HEK293 (cell line): ENCODE measurements around the gene ARL14EPL.

Experiments
- CTCF ChIP-seq: fragments of 450-650 bp; formaldehyde crosslinking; IDR thresholded peaks from 2 replicates; pipeline ENCODE4 v1.5.1; 2016; ENCODE audit warnings: missing biosample characterization, missing genetic modification characterization
- TRIM28 ChIP-seq: IDR thresholded peaks from 2 replicates; pipeline ENCODE4 v1.6.1; 2011; ENCODE audit warnings: low read length, control low read depth, borderline replicate concordance
- ZNF112 ChIP-seq: fragments of 450-650 bp; formaldehyde crosslinking; IDR thresholded peaks from 2 replicates; pipeline ENCODE4 v1.5.0; 2017; ENCODE audit warnings: missing biosample characterization, missing genetic modification characterization
- ZNF138 ChIP-seq: fragments of 450-650 bp; formaldehyde crosslinking; IDR thresholded peaks from 2 replicates; pipeline ENCODE4 v1.5.1; 2016; ENCODE audit warnings: missing biosample characterization, missing genetic modification characterization, borderline replicate concordance
- TF ChIP-seq, protein P1 (sequence below): fragments of 450-650 bp; formaldehyde crosslinking; IDR thresholded peaks from 2 replicates; pipeline ENCODE4 v1.5.1; 2017; ENCODE audit warnings: missing biosample characterization, missing genetic modification characterization
- TF ChIP-seq, protein P2 (sequence below): fragments of 450-650 bp; formaldehyde crosslinking; IDR thresholded peaks from 2 replicates; pipeline ENCODE4 v1.5.1; 2017; ENCODE audit warnings: missing biosample characterization, missing genetic modification characterization
- TF ChIP-seq, protein P3 (sequence below): fragments of 450-650 bp; formaldehyde crosslinking; IDR thresholded peaks from 2 replicates; pipeline ENCODE4 v1.5.1; 2016; ENCODE audit warnings: missing biosample characterization, missing genetic modification characterization

DNA sequence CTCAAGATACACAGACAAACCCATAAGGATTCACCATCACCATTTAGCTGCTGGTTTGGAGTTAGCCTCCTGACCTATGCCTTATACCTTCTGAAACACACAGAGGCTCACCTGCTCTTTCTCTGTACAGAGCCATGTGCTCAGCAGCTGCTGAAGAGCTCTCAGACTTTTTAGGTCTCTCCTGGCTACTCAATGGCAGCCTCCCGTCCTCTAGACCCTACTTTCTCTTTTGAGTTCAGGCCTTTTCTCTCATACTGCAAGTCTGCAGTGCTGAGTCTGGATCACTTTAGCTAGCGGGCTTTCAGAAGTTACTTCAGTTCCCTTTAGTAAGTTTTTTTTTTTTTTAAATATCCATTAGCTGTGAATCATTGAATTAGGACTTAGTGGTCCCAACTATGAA lies 44.3 kb upstream of the ARL14EPL start:
- TF ChIP-seq, protein P1, sequence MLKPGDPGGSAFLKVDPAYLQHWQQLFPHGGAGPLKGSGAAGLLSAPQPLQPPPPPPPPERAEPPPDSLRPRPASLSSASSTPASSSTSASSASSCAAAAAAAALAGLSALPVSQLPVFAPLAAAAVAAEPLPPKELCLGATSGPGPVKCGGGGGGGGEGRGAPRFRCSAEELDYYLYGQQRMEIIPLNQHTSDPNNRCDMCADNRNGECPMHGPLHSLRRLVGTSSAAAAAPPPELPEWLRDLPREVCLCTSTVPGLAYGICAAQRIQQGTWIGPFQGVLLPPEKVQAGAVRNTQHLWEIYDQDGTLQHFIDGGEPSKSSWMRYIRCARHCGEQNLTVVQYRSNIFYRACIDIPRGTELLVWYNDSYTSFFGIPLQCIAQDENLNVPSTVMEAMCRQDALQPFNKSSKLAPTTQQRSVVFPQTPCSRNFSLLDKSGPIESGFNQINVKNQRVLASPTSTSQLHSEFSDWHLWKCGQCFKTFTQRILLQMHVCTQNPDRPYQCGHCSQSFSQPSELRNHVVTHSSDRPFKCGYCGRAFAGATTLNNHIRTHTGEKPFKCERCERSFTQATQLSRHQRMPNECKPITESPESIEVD = no peak
- TF ChIP-seq CTCF (tag by site-specific recombination) = no peak
- no peak for TF ChIP-seq ZNF138 (tag by site-specific recombination)
- no peak for TF ChIP-seq TRIM28
- TF ChIP-seq, protein P2, sequence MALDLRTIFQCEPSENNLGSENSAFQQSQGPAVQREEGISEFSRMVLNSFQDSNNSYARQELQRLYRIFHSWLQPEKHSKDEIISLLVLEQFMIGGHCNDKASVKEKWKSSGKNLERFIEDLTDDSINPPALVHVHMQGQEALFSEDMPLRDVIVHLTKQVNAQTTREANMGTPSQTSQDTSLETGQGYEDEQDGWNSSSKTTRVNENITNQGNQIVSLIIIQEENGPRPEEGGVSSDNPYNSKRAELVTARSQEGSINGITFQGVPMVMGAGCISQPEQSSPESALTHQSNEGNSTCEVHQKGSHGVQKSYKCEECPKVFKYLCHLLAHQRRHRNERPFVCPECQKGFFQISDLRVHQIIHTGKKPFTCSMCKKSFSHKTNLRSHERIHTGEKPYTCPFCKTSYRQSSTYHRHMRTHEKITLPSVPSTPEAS (tag by site-specific recombination) = no peak
- TF ChIP-seq, protein P3, sequence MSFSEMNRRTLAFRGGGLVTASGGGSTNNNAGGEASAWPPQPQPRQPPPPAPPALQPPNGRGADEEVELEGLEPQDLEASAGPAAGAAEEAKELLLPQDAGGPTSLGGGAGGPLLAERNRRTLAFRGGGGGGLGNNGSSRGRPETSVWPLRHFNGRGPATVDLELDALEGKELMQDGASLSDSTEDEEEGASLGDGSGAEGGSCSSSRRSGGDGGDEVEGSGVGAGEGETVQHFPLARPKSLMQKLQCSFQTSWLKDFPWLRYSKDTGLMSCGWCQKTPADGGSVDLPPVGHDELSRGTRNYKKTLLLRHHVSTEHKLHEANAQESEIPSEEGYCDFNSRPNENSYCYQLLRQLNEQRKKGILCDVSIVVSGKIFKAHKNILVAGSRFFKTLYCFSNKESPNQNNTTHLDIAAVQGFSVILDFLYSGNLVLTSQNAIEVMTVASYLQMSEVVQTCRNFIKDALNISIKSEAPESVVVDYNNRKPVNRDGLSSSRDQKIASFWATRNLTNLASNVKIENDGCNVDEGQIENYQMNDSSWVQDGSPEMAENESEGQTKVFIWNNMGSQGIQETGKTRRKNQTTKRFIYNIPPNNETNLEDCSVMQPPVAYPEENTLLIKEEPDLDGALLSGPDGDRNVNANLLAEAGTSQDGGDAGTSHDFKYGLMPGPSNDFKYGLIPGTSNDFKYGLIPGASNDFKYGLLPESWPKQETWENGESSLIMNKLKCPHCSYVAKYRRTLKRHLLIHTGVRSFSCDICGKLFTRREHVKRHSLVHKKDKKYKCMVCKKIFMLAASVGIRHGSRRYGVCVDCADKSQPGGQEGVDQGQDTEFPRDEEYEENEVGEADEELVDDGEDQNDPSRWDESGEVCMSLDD = no peak
- no peak for TF ChIP-seq ZNF112 (tag by site-specific recombination)
